PC-9 (cell line): ENCODE results near the gene ETNK1.

ENCODE experiments used
- CTCF ChIP-seq: fragments of 200-600 bp; sonication (generic); conservative IDR thresholded peaks from 2 replicates; pipeline ENCODE4 v1.6.1; 2017; ENCODE audit warnings: mixed run types, antibody characterized with exemption, mild to moderate bottlenecking, moderate library complexity
- EZH2 ChIP-seq: fragments of 200-600 bp; sonication (generic); IDR thresholded peaks from 2 replicates; pipeline ENCODE4 v1.8.0; 2017; ENCODE audit warnings: antibody characterized with exemption, low read depth

- TF ChIP-seq CTCF, result no peak
- TF ChIP-seq EZH2, result no peak
These were observed 33.2 kb downstream of the ETNK1 start for GRCh38 chr12:22658214-22658613.
